Measurements from ENCODE around the gene SCAPER.
"Not testable (repeated sequence)": the region's sequence is repeated elsewhere in the genome, so short reads cannot be mapped to it uniquely, and the experiment has no call there.

The SCAPER gene

GRCh38 chr15:76787273-76787672 is 117.9 kb downstream of the SCAPER start:
- DNase-seq (ENCODE audit: low read depth, low spot score) = no peak

- no peak for DNase-seq (ENCODE audit: low read depth, low spot score)
These were observed 128.2 kb downstream of the SCAPER start for GRCh38 chr15:76776969-76777368.

GRCh38 chr15:76776480-76776879 is 128.7 kb downstream of the SCAPER start:
- no peak for DNase-seq (ENCODE audit: low read depth, low spot score)

- no peak for DNase-seq (ENCODE audit: low read depth, low spot score)
These were observed 131.9 kb downstream of the SCAPER start for GRCh38 chr15:76773234-76773633.

GRCh38 chr15:76772776-76773175 is 132.4 kb downstream of the SCAPER start:
- no peak for DNase-seq (ENCODE audit: low read depth, low spot score)

GRCh38 chr15:76764004-76764403 is 141.1 kb downstream of the SCAPER start:
- DNase-seq (ENCODE audit: low read depth, low spot score) = no peak

- DNase-seq (ENCODE audit: low read depth, low spot score) = no peak
These were observed 141.6 kb downstream of the SCAPER start for GRCh38 chr15:76763554-76763953.

GRCh38 chr15:76756381-76756780 is 148.8 kb downstream of the SCAPER start:
- DNase-seq (ENCODE audit: low read depth, low spot score) = no peak

GRCh38 chr15:76753771-76754170 is 151.4 kb downstream of the SCAPER start:
- no peak for DNase-seq (ENCODE audit: low read depth, low spot score)

GRCh38 chr15:76753131-76753530 is 152.0 kb downstream of the SCAPER start:
- DNase-seq (ENCODE audit: low read depth, low spot score) = no peak

GRCh38 chr15:76752549-76752948 is 152.6 kb downstream of the SCAPER start:
- no peak for DNase-seq (ENCODE audit: low read depth, low spot score)

GRCh38 chr15:76737573-76737972 is 167.6 kb downstream of the SCAPER start:
- no peak for DNase-seq (ENCODE audit: low read depth, low spot score)

- not testable (repeated sequence) for DNase-seq (ENCODE audit: low read depth, low spot score)
These were observed 172.8 kb downstream of the SCAPER start for GRCh38 chr15:76732321-76732720.

- DNase-seq (ENCODE audit: low read depth, low spot score) = no peak
These were observed 174.9 kb downstream of the SCAPER start for GRCh38 chr15:76730262-76730661.

GRCh38 chr15:76718863-76719262 is 186.3 kb downstream of the SCAPER start:
- no peak for DNase-seq (ENCODE audit: low read depth, low spot score)

- no peak for DNase-seq (ENCODE audit: low read depth, low spot score)
These were observed 190.2 kb downstream of the SCAPER start for GRCh38 chr15:76714950-76715349.

GRCh38 chr15:76711351-76711827 is 193.8 kb downstream of the SCAPER start:
- no peak for DNase-seq (ENCODE audit: low read depth, low spot score)

GRCh38 chr15:76704032-76704431 is 201.1 kb downstream of the SCAPER start:
- not testable (repeated sequence) for DNase-seq (ENCODE audit: low read depth, low spot score)

- DNase-seq (ENCODE audit: low read depth, low spot score) = no peak
These were observed 208.3 kb downstream of the SCAPER start for GRCh38 chr15:76696840-76697239.

GRCh38 chr15:76692546-76692945 is 212.6 kb downstream of the SCAPER start:
- not testable (repeated sequence) for DNase-seq (ENCODE audit: low read depth, low spot score)

GRCh38 chr15:76687592-76687991 is 217.5 kb downstream of the SCAPER start:
- not testable (repeated sequence) for DNase-seq (ENCODE audit: low read depth, low spot score)

- DNase-seq (ENCODE audit: low read depth, low spot score) = no peak
These were observed 221.1 kb downstream of the SCAPER start for GRCh38 chr15:76684002-76684401.

GRCh38 chr15:76682833-76683232 is 222.3 kb downstream of the SCAPER start:
- DNase-seq (ENCODE audit: low read depth, low spot score) = no peak

GRCh38 chr15:76682259-76682658 is 222.9 kb downstream of the SCAPER start:
- DNase-seq (ENCODE audit: low read depth, low spot score) = no peak
